ENCODE results near the gene TLCD1.
A peak's percentile ranks its signal among the peaks of the same experiment; 100 is the strongest.

TLCD1 gene

DNA sequence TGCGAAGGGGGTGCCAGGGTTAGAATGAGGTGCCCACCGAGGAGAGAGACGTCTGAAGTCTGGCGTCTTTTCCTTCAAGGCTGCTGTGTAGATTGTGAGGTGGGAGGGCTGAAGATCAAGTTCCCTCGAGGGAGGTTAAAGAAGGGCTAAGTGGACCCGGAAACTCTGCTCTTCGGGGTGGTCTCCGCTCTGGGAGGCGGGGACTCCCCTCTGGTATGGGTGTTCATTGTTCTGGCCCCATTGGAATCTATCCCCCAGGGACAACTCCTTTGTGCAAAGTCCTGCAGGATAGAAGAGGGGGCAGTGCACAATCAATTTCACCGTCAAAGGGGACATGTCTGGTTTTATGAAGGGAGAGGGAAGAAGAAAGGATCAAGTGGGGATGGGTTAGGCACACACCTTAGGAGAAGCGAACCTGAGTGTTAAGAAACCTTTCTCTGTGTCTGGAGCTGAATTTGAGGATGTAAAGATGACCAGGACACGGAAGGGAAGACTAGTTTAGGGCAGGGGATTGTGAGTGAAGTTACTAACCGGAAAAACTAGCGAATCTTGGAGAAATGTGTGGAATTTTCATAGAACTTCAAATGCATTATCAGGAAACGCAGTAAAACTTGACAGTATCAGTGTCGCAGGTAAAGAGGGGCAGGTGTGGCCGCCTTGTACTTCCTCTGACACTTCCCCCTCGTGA, 7.6 kb downstream of the TLCD1 start:
- H3K4me3 ChIP-seq: peak overlapping the region; percentile 65 to 86
- H3K27ac ChIP-seq: peak overlapping the region; percentile 96 to 98
- TF ChIP-seq, protein P1, sequence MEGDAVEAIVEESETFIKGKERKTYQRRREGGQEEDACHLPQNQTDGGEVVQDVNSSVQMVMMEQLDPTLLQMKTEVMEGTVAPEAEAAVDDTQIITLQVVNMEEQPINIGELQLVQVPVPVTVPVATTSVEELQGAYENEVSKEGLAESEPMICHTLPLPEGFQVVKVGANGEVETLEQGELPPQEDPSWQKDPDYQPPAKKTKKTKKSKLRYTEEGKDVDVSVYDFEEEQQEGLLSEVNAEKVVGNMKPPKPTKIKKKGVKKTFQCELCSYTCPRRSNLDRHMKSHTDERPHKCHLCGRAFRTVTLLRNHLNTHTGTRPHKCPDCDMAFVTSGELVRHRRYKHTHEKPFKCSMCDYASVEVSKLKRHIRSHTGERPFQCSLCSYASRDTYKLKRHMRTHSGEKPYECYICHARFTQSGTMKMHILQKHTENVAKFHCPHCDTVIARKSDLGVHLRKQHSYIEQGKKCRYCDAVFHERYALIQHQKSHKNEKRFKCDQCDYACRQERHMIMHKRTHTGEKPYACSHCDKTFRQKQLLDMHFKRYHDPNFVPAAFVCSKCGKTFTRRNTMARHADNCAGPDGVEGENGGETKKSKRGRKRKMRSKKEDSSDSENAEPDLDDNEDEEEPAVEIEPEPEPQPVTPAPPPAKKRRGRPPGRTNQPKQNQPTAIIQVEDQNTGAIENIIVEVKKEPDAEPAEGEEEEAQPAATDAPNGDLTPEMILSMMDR (IDR thresholded peaks at IDR 0.05): no peak
- DNase-seq: no peak
- H3K36me3 ChIP-seq: peaks cover 38 to 50% (median 48%) of the 10 kb centered on the region in 3 donors
- H3K4me1 ChIP-seq: peaks cover 0 to 54% (median 49%) of the 10 kb centered on the region in 4 donors
- intact Hi-C loops (cut with DNase I; ENCODE audit: low total_unique reads): no loop called here
- no peaks in the 10 kb centered on the region for H3K9me3 ChIP-seq
- H3K27me3 ChIP-seq: no peaks in the 10 kb centered on the region

DNA sequence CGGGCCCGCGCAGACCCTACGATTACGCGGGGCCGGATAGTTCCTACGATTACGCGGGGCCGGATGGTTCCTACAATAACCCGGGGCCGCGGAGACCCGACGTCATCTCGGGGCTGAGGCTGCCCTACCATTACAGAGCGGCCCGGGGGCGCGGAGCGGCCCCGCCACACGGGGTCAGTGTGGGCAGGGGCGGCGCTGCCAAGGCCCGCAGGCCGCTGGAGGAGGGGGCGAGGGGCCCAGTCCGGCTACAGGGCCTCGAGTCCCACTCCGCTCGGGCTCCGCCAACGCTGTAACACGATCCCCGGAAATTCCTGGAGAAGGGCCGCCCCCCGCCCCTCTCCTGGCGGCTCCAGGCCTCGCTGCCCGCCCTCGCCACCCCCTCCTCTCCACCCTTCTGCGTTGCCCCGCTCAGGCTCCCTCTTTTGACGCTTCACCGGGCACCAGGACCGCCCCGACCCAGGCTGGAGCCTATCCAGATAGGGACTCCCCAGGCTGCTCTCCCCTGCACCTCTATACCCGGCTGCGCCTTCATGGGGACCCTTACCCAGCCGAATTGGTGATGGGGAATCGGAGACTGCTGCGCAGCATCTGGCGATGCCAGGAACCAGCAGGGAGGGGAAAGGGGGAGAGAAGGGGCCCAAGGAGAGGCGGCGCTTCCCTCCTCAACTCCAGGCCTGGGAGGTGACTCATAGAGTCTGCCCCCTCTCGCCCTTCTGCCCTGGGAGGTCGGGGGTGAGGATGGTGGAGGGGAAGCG, 8.3 kb downstream of the TLCD1 start, which contains the start of gene RAB34:
TSS of gene RAB34 (minus strand) at position 291 of the 755 bp plus-strand sequence. CDS start 602 bp downstream, outside the sequence.
- intact Hi-C loops (cut with DNase I; ENCODE audit: low total_unique reads): no loop called here
- H3K9me3 ChIP-seq: no peaks in the 10 kb centered on the region
- H3K4me1 ChIP-seq: peaks cover 0 to 51% (median 49%) of the 10 kb centered on the region in 4 donors
- TF ChIP-seq, protein P1 (IDR thresholded peaks at IDR 0.05): peak in 1 of 2 experiments; percentile 26
- H3K27me3 ChIP-seq: no peaks in the 10 kb centered on the region
- DNase-seq: peak; percentile 70 to 90
- H3K27ac ChIP-seq: peak within 1 kb of the TSS; percentile 96 to 98
- peak within 1 kb of the TSS; percentile 65 to 86 for H3K4me3 ChIP-seq
- H3K36me3 ChIP-seq: peaks cover 31 to 44% (median 41%) of the 10 kb centered on the region in 3 donors

DNA sequence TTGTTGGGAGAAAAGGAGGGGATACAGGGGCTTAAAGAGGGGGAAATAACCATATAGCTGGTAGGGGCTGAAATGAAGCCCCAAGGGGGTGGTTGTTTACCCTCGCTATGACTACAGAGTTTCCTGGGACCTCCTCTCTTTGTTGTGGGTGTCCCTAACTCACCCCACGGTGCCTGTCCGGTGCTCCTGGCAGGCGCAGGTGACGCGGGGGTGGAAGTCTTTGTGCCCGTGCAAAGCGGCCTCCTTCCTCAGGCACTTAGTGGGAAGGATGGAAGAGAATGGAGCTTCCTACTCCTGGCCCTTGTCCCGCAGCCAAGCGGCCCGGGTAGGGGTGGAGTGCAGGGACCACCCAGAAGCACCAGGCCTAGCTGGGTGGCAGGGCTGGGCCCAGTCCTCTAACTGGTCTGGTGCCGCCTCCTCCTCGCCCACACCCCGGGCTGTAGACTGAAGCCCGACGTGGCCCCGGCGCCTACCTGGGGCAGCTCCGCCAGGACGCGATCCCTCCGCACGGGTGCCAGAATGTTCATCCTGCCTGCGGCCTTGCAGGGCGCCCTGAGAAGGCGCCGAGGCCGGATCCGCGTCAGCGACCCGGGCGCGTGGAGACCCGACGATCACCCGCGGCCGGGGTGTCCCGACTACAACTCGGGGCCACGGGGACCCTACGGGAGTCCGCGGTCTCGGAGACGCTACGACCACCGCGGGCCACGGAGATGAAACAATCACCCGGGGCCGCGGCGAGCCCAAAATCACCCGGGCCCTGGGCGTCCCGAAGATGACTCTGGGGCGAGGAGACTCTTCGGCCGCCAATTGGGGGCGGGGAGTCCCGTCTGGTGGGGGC, 9.1 kb downstream of the TLCD1 start:
- peak overlapping the region; percentile 65 to 86 for H3K4me3 ChIP-seq
- TF ChIP-seq, protein P1 (IDR thresholded peaks at IDR 0.05): no peak
- no peaks in the 10 kb centered on the region for H3K9me3 ChIP-seq
- intact Hi-C loops (cut with DNase I; ENCODE audit: low total_unique reads): no loop called here
- H3K4me1 ChIP-seq: peaks cover 0 to 50% (median 49%) of the 10 kb centered on the region in 4 donors
- H3K27me3 ChIP-seq: no peaks in the 10 kb centered on the region
- peak overlapping the region; percentile 96 to 98 for H3K27ac ChIP-seq
- H3K36me3 ChIP-seq: peaks cover 23 to 36% (median 33%) of the 10 kb centered on the region in 3 donors
- peak in 1 of 2 donors; percentile 75 for DNase-seq

DNA sequence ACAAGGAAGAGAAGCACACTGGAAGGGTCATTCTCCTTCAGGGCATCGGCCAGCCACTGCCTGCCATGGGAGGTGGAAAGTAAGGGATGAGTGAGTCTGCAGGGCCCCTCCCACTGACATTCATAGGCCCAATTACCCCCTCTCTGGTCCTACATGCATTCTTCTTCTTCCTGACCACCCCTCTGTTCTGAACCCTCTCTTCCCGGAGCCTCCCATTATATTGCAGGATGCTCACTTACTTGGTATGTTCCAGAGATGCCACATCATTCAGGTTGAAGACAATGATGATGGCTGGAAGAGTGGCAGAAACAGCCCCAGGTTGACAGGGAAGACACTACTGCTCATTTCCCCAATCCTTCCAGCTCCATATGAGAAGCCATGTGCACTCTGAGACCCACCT, 10.8 kb downstream of the TLCD1 start:
- Histone ChIP-seq H3K4me3 (no peak overlapping the region), H3K27ac (no peak overlapping the region), H3K4me1 (peaks cover 0 to 40% (median 37%) of the 10 kb centered on the region in 4 donors), H3K27me3 (no peaks in the 10 kb centered on the region), H3K9me3 (no peaks in the 10 kb centered on the region), H3K36me3 (peaks cover 11 to 26% (median 23%) of the 10 kb centered on the region in 3 donors)
- DNase-seq: no peak
- intact Hi-C loops (cut with DNase I; ENCODE audit: low total_unique reads): no loop called here
- TF ChIP-seq, protein P1 (IDR thresholded peaks at IDR 0.05): no peak

DNA sequence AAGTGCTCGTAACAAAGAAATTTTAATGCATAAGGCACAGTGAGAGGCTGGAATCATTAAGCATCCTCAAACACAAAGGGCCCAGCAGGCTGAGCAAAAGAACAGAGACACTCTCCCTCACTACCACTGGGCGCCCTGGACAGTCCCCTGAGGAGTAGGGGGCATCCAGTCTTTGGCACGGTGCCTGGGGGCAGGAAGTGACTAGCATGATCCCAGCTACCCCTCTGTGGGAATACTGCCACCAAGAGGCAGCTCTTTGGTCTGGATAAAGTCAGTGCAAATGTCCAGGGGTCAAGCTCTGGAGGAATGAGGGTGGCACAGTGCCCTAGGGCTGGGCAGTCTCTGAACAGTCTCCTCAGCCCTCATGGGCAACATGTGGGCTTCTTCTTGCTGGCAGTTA, 11.8 kb downstream of the TLCD1 start:
- no peak for DNase-seq
- intact Hi-C loops (cut with DNase I; ENCODE audit: low total_unique reads): no loop called here
- peaks cover 0 to 43% (median 37%) of the 10 kb centered on the region in 4 donors for H3K4me1 ChIP-seq

More for the DNA sequence above, 11.8 kb downstream of the TLCD1 start:
- H3K36me3 ChIP-seq: peaks cover 11 to 26% (median 23%) of the 10 kb centered on the region in 3 donors
- no peaks in the 10 kb centered on the region for H3K27me3 ChIP-seq
- H3K9me3 ChIP-seq: no peaks in the 10 kb centered on the region
- no peak overlapping the region for H3K27ac ChIP-seq
- TF ChIP-seq, protein P1 (IDR thresholded peaks at IDR 0.05): no peak
- no peak overlapping the region for H3K4me3 ChIP-seq

Data from tibial artery (tissue), 4 donors.